Thyroid gland (tissue), 4 donors: Measurements from ENCODE around the gene PI16. TPM values are rescaled to one million over a fixed set of nuclear protein-coding genes. Genes with fewer than 3 reads are reported as not detected.
"Not testable (repeated sequence)": the region's sequence is repeated elsewhere in the genome, so short reads cannot be mapped to it uniquely, and the experiment has no call there.

Source experiments
- DNase-seq, 2 donors: peaks; one replicate each; pipeline ENCODE4 v3.0.0-alpha.2; 2019
- H3K27ac ChIP-seq, 3 donors: fragments of 200-600 bp; sonication (generic); 1 replicate in 2 of 3; 2 replicates in 1 of 3; pipeline ENCODE4 v1.5.1; 2016 to 2019; ENCODE audit warnings: mild to moderate bottlenecking in 1 of 3, moderate library complexity in 1 of 3
- H3K27me3 ChIP-seq: fragments of 200-600 bp; sonication (generic); one replicate; pipeline ENCODE4 v1.5.1; 2019
- H3K36me3 ChIP-seq, 2 donors: fragments of 200-600 bp; sonication (generic); one replicate each; pipeline ENCODE4 v1.5.1; 2016 to 2019
- H3K4me1 ChIP-seq, 2 donors: fragments of 200-600 bp; sonication (generic); one replicate each; pipeline ENCODE4 v1.5.1; 2017 to 2019
- H3K4me3 ChIP-seq, 3 donors: fragments of 200-600 bp; sonication (generic); replicated peaks in 1 of 3; 1 replicate in 2 of 3; 2 replicates in 1 of 3; pipeline ENCODE4 v1.5.1; 2016; ENCODE audit warnings: mild to moderate bottlenecking in 1 of 3
- H3K9me3 ChIP-seq: fragments of 200-600 bp; sonication (generic); one replicate; pipeline ENCODE4 v1.5.1; 2017
- POLR2A ChIP-seq, 2 donors: fragments of 450-650 bp; IDR thresholded peaks; one replicate each; pipeline ENCODE4 v1.6.1; 2017; ENCODE audit warnings: antibody characterized with exemption in 2 of 2, mild to moderate bottlenecking in 2 of 2, moderate library complexity in 1 of 2
- WGBS, 2 donors: methylation state at CpG; one replicate each; pipeline ENCODE4 v1.1.5; 2017; 5-methylcytosine and 5-hydroxymethylcytosine counted together
- intact Hi-C: fragments of 100-400 bp; cut with DNase I; formaldehyde crosslinking; loops from one replicate; pipeline ENCODE4 v1.15.1; 2023
- total RNA-seq, 4 donors: library from RNA; depleted of rRNA; stranded (reverse); fragments of >200 nt; gene quantifications; one replicate each; pipeline ENCODE4 v1.2.3, GENCODE V29; 2016
- TF ChIP-seq, protein P1 (sequence below), 6 experiments: fragments of 200-600 bp in 3 of 6; fragments of 450-650 bp in 3 of 6; sonication (generic) in 3 of 6; IDR thresholded peaks; one replicate each; pipeline ENCODE4 v1.5.1; 2016 to 2019; ENCODE audit warnings: antibody characterized with exemption in 6 of 6, mild to moderate bottlenecking in 2 of 6, inconsistent platforms in 1 of 6, moderate library complexity in 1 of 6

The PI16 gene
- total RNA-seq, 4 donors from 2014 or later = 5.1 to 22.9 (median 9.1) TPM

DNA sequence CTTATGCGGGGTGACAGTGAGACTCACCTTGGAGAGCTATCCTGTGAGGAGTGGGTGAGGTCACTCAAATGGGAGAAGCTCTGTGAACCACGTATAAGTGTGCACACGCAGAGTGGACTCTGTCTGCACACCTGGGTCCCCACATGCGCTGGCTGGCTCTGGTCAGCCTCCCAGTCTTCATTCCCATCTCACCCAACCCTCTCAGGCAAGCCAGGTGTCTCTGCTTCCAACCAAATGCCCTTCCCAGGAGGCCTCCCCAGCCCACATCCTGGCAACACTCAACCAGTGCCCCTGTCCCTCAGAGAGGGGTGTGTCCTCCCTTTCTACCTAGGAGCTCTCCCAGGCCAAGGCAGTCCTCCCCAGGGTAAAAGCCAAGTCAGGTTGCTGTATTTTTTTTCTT lies 8.0 kb upstream of the PI16 start:
- no peaks in the 10 kb centered on the region for H3K27me3 ChIP-seq
- no peak overlapping the region for H3K4me3 ChIP-seq
- intact Hi-C loops = no loop called here
- no peak overlapping the region for H3K27ac ChIP-seq
- TF ChIP-seq POLR2A (IDR thresholded peaks at IDR 0.05) = no peak
- TF ChIP-seq, protein P1, sequence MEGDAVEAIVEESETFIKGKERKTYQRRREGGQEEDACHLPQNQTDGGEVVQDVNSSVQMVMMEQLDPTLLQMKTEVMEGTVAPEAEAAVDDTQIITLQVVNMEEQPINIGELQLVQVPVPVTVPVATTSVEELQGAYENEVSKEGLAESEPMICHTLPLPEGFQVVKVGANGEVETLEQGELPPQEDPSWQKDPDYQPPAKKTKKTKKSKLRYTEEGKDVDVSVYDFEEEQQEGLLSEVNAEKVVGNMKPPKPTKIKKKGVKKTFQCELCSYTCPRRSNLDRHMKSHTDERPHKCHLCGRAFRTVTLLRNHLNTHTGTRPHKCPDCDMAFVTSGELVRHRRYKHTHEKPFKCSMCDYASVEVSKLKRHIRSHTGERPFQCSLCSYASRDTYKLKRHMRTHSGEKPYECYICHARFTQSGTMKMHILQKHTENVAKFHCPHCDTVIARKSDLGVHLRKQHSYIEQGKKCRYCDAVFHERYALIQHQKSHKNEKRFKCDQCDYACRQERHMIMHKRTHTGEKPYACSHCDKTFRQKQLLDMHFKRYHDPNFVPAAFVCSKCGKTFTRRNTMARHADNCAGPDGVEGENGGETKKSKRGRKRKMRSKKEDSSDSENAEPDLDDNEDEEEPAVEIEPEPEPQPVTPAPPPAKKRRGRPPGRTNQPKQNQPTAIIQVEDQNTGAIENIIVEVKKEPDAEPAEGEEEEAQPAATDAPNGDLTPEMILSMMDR (IDR thresholded peaks at IDR 0.05) = no peak
- WGBS, 2 donors = 73 to 79% methylated on average over 4 of the region's 4 CpGs
- H3K4me1 ChIP-seq = peaks cover 0 to 9% of the 10 kb centered on the region in 2 donors
- no peaks in the 10 kb centered on the region for H3K36me3 ChIP-seq
- no peaks in the 10 kb centered on the region for H3K9me3 ChIP-seq
- no peak for DNase-seq

DNA sequence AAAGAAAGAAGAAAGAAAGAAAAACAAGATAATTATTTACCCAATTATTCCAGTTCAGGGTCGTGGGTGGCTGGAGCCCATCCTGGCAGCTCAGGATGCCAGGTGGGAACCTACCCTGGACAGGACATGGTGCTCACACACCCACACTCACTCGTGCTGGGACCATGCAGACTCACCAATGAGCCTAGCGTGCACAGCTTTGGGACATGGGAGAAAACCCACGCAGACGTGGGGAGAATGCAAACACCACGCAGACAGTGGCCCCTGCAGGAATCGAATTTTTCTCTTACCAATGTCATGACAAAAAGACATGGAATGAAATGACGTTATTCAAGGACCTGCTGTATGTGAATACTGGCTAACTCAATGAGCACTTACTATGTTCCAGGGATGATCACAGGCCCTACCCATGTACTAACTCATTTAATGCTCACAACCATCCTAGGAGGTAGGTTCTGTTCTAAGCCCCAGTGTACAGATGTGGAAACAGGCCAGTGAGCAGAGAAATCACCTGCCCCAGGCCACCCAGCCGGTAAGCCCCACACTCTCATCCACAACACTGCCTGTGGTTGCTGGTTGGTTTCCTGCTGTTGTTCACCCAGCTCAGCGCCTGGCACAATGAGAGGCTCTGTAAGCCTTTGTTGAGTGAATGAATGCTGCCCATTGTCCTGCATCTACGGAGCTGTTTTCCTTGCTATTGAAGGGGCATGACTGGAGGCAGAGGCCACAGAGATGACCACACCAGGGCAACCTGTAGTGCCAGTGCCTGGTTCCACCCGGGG lies 6.8 kb upstream of the PI16 start:
- H3K4me1 ChIP-seq = peaks cover 0 to 9% of the 10 kb centered on the region in 2 donors
- TF ChIP-seq, protein P1 (IDR thresholded peaks at IDR 0.05) = no peak
- no peaks in the 10 kb centered on the region for H3K9me3 ChIP-seq
- DNase-seq = no peak
- H3K27ac ChIP-seq = peak overlapping the region in 1 of 3 donors; percentile 73
- no peaks in the 10 kb centered on the region for H3K27me3 ChIP-seq
- intact Hi-C loops = no loop called here
- WGBS, 2 donors = 85 to 86% methylated on average over 12 of the region's 12 CpGs
- no peaks in the 10 kb centered on the region for H3K36me3 ChIP-seq
- H3K4me3 ChIP-seq = no peak overlapping the region

DNA sequence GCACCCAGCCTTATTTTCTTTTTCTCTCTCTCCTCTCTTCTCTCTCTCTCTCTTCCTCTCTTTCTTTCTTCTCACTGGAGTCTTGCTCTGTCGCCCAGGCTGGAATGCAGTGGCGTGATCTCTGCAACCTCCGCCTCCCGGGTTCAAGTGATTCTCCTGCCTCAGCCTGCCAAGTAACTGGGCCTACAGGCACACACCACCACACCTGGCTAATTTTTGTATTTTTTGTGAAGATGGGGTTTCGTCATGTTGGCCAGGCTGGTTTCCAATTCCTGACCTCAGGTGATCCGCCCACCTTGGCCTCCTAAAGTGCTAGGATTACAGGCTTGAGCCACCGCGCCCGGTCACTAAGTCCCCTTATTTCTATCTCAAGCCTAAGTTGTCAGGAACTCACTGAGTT lies 5.5 kb upstream of the PI16 start:
- H3K9me3 ChIP-seq, H3K27me3 ChIP-seq, intact Hi-C loops, H3K36me3 ChIP-seq, H3K4me1 ChIP-seq, H3K4me3 ChIP-seq: not testable (repeated sequence)
- WGBS, 2 donors = 42 to 50% methylated on average over 9 of the region's 9 CpGs
- peak; percentile 68 to 86 for DNase-seq
- peak overlapping the region in 2 of 3 donors; percentile 34 to 73 for H3K27ac ChIP-seq

DNA sequence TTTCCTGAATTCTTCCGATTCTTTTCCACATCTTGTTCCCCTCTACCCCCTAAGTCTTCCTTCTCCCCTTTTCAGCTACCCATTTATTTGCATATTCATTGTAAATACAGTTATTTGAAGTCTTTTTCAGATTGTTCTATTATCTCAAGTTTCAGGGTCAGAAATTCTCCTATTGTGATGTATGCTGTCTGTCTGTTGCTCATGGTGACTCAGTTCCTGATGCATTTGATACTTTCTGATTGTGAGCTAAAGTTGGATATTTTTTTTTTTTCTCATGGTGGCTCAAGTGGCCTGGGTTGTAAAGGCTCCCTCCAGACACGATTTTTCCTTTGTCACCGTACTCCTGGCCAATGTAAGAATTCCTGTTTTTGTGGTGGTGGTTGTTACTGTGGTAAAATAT lies 4.9 kb upstream of the PI16 start:
- H3K36me3 ChIP-seq = no peaks in the 10 kb centered on the region
- no peaks in the 10 kb centered on the region for H3K27me3 ChIP-seq
- H3K27ac ChIP-seq = peak overlapping the region in 2 of 3 donors; percentile 34 to 63
- WGBS, 2 donors = 86 to 91% methylated on average over 3 of the region's 3 CpGs
- TF ChIP-seq, protein P1 (IDR thresholded peaks at IDR 0.05) = no peak
- no peak for TF ChIP-seq POLR2A (IDR thresholded peaks at IDR 0.05)
- DNase-seq = no peak
- no peaks in the 10 kb centered on the region for H3K9me3 ChIP-seq
- peaks cover 0 to 9% of the 10 kb centered on the region in 2 donors for H3K4me1 ChIP-seq
- no peak overlapping the region for H3K4me3 ChIP-seq
- intact Hi-C loops = no loop called here

DNA sequence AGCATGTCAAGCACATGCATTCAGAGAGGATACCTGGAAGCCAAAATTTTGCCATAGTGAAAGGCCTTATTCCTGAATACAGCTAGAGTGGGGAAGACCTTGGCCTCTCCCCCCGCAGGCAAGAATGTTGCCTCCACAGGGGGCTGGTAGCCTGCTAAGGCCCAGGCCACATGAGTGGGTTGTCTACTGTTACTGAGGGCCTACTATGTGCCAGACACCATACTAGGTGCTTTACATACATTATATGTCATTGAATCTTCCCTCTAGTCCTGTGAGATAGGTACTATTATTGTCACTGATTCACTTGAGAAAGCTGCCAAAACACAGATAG lies 642 bp upstream of the PI16 start:
- no peaks in the 10 kb centered on the region for H3K27me3 ChIP-seq
- no peak overlapping the region for H3K27ac ChIP-seq
- TF ChIP-seq, protein P1 (IDR thresholded peaks at IDR 0.05) = no peak
- TF ChIP-seq POLR2A (IDR thresholded peaks at IDR 0.05) = no peak
- peaks cover 0 to under 1% of the 10 kb centered on the region in 2 donors for H3K4me1 ChIP-seq
- no peak overlapping the region for H3K4me3 ChIP-seq
- H3K9me3 ChIP-seq = no peaks in the 10 kb centered on the region
- WGBS, 2 donors = 89 to 91% methylated on average over 1 of the region's 1 CpG
- H3K36me3 ChIP-seq = no peaks in the 10 kb centered on the region
- intact Hi-C loops = no loop called here
- no peak for DNase-seq
